Ishikawa (cell line): ENCODE measurements around the gene RAD9A.

Experiments used
- CEBPB ChIP-seq: IDR thresholded peaks from 2 replicates; pipeline ENCODE4 v1.6.1; 2012
- CREB1 ChIP-seq: IDR thresholded peaks from 2 replicates; pipeline ENCODE4 v1.6.1; 2012; ENCODE audit warnings: low read depth
- EGR1 ChIP-seq: IDR thresholded peaks from 2 replicates; pipeline ENCODE4 v1.6.1; 2012
- EP300 ChIP-seq: IDR thresholded peaks from 2 replicates; pipeline ENCODE4 v1.6.1; 2012; ENCODE audit warnings: borderline replicate concordance
- FOXM1 ChIP-seq: IDR thresholded peaks from 2 replicates; pipeline ENCODE4 v1.6.1; 2012; ENCODE audit warnings: low read depth, borderline replicate concordance
- MAX ChIP-seq: IDR thresholded peaks from 2 replicates; pipeline ENCODE4 v1.6.1; 2012
- NFIC ChIP-seq: IDR thresholded peaks from 2 replicates; pipeline ENCODE4 v1.6.1; 2012
- RAD21 ChIP-seq: IDR thresholded peaks from 2 replicates; pipeline ENCODE4 v1.6.1; 2012; ENCODE audit warnings: low read depth
- TAF1 ChIP-seq: IDR thresholded peaks from 2 replicates; pipeline ENCODE4 v1.6.1; 2012; ENCODE audit warnings: low read depth, mild to moderate bottlenecking
- TEAD4 ChIP-seq: IDR thresholded peaks from 2 replicates; pipeline ENCODE4 v1.6.1; 2012
- USF1 ChIP-seq: IDR thresholded peaks from 2 replicates; pipeline ENCODE4 v1.6.1; 2012
- YY1 ChIP-seq: IDR thresholded peaks from 2 replicates; pipeline ENCODE4 v1.6.1; 2012; ENCODE audit warnings: low read depth
- ZBTB7A ChIP-seq: IDR thresholded peaks from 2 replicates; pipeline ENCODE4 v1.6.1; 2012; ENCODE audit warnings: low read depth
- TF ChIP-seq, protein P1 (sequence below): IDR thresholded peaks from 2 replicates; pipeline ENCODE4 v1.6.1; 2012; ENCODE audit warnings: low read depth, mild to moderate bottlenecking

GRCh38 chr11:67438158-67438902 is 46.5 kb downstream of the RAD9A start:
- TF ChIP-seq USF1 (no peak), EP300 (no peak), TAF1 (no peak), YY1 (no peak), EGR1 (no peak), CEBPB (no peak), FOXM1 (no peak), TEAD4 (no peak), MAX (no peak), CREB1 (no peak), RAD21 (no peak), NFIC (no peak), ZBTB7A (no peak)
- TF ChIP-seq, protein P1, sequence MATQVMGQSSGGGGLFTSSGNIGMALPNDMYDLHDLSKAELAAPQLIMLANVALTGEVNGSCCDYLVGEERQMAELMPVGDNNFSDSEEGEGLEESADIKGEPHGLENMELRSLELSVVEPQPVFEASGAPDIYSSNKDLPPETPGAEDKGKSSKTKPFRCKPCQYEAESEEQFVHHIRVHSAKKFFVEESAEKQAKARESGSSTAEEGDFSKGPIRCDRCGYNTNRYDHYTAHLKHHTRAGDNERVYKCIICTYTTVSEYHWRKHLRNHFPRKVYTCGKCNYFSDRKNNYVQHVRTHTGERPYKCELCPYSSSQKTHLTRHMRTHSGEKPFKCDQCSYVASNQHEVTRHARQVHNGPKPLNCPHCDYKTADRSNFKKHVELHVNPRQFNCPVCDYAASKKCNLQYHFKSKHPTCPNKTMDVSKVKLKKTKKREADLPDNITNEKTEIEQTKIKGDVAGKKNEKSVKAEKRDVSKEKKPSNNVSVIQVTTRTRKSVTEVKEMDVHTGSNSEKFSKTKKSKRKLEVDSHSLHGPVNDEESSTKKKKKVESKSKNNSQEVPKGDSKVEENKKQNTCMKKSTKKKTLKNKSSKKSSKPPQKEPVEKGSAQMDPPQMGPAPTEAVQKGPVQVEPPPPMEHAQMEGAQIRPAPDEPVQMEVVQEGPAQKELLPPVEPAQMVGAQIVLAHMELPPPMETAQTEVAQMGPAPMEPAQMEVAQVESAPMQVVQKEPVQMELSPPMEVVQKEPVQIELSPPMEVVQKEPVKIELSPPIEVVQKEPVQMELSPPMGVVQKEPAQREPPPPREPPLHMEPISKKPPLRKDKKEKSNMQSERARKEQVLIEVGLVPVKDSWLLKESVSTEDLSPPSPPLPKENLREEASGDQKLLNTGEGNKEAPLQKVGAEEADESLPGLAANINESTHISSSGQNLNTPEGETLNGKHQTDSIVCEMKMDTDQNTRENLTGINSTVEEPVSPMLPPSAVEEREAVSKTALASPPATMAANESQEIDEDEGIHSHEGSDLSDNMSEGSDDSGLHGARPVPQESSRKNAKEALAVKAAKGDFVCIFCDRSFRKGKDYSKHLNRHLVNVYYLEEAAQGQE, result no peak
